Retinal pigment epithelial cell (primary cell): ENCODE data around the gene DHX58.
"Not testable (repeated sequence)": the region's sequence is repeated elsewhere in the genome, so short reads cannot be mapped to it uniquely, and the experiment has no call there.

Experiments
- DNase-seq: peaks from one replicate; pipeline ENCODE4 v3.0.0-alpha.2; 2010; ENCODE audit warnings: low read depth
- H3K4me3 ChIP-seq: 2 replicates; pipeline ENCODE4 v1.5.1; 2011; ENCODE audit warnings: mild to moderate bottlenecking, low read length, control low read depth, moderate library complexity
- CTCF ChIP-seq: conservative IDR thresholded peaks from 2 replicates; pipeline ENCODE4 v1.5.1; 2011; ENCODE audit warnings: low read depth, low read length, control low read depth, inconsistent platforms

Gene DHX58

DNA sequence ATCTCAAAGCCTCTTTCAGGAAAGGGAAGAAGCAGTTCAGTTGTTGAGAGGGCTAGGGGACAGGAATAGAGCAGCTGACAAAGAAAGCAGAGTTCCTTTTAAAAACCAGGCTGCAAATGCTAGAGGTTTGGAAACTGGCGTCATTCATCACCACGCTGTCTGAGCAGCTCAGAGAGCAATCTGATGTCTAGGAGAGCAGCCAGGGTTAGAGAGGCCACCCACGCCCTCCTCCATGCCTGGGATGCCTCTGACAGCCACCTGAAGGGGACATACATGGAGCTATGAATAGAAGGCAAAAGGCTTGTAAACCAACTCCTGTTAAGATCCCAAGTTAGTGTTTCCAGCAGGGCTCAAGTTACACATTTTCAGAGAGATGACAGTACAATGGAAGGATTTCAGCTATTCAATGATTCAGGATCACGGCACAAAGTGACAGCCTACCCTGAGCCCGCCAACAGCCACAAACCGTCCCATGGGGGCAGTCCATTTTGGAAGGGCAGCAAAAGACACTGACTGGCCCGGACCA lies 29.9 kb upstream of the DHX58 start:
- H3K4me3 ChIP-seq, result no peak overlapping the region
- no peak for DNase-seq
- no peak for TF ChIP-seq CTCF

DNA sequence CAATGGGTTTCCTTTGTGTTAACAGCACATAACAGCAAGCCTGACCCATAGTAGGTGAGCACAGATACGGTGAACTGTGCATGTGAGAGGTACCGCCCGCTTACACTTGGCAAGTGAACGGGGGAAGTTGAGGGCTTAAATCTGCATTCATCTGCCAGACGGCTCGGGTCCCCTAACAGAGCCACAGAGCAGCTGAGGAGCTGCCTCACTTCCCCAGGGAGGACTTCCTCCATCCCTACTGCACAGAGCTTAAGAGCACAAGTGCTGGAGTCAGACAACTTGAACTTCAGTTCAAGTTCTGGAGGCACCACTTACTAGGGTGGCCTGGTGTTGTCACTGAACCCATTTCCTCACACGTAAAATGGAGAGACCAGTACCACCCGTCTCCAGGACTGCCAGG lies 28.9 kb upstream of the DHX58 start:
- no peak for DNase-seq
- H3K4me3 ChIP-seq, result no peak overlapping the region
- no peak for TF ChIP-seq CTCF

DNA sequence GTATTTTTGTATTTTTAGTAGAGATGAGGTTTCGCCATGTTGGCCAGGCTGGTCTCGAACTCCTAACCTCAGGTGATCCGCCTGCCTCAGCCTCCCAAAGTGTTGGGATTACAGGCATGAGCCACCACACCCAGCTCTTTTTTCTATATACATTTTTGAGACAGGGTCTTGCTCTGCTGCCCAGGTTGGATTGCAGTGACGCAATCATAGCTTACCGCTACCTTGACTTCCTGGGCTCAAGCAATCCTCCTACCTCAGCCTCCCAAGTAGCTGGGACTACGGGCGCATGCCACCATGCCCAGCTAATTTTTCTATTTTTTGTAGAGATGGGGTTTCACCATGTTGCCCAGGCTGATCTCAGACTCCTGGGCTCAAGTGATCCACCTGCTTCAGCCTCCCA lies 28.2 kb upstream of the DHX58 start:
- DNase-seq, H3K4me3 ChIP-seq: not testable (repeated sequence)

DNA sequence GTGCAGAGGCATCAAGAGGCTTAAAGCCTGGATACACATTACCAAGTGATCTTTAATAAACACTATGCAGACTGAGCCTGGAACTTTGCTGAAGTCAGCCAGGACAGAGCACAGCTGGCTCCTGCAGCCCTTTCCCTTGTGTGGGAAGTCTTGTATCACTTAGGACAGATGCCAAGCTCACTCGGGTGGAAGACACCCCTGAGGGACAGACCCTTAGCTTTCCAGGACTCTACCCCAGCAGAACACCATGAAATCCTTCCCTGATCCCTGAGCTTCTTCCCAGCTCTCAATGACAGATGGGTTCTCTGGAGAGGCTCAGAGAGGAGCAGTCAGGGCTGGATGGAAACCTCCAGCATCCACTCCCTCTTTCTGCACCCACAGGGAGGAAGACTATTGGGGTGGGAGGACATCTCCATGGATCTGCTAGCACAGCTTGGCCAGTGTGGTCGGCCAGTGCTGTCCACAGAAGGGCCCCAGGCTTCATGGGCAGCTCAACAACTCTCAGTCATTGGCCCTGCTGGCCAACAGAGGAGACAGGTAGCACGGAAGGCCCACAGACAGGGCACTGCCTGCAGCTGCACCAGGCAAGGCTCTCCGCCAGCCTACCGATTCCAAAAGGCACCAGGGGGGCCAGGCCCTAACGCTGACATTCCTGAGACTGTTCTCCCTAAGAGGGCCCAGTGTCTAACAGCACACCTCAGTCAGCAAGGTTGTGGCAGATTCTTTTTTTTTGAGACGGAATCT lies 26.4 kb upstream of the DHX58 start:
- no peak for TF ChIP-seq CTCF
- no peak overlapping the region for H3K4me3 ChIP-seq
- DNase-seq, result no peak

DNA sequence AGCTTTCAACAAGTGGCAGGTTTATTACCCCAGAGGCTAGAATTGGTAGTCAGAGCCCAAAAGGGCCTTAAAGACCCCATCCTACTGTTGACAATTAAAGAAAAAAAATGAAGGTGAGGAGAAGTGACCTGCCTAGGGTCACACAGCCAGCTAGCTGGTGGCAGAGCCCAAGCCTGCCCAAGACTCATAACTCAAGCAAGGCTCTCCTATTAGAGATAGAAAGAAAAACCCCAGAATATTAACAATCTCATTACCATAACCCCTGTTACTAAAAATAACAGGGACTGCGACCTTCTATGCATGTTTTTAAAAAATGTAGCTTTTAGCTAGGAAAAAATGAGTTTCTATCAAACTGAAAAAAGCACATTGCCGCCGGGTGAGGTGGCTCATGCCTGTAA lies 24.1 kb upstream of the DHX58 start:
- TF ChIP-seq CTCF, result no peak
- no peak for DNase-seq
- no peak overlapping the region for H3K4me3 ChIP-seq

DNA sequence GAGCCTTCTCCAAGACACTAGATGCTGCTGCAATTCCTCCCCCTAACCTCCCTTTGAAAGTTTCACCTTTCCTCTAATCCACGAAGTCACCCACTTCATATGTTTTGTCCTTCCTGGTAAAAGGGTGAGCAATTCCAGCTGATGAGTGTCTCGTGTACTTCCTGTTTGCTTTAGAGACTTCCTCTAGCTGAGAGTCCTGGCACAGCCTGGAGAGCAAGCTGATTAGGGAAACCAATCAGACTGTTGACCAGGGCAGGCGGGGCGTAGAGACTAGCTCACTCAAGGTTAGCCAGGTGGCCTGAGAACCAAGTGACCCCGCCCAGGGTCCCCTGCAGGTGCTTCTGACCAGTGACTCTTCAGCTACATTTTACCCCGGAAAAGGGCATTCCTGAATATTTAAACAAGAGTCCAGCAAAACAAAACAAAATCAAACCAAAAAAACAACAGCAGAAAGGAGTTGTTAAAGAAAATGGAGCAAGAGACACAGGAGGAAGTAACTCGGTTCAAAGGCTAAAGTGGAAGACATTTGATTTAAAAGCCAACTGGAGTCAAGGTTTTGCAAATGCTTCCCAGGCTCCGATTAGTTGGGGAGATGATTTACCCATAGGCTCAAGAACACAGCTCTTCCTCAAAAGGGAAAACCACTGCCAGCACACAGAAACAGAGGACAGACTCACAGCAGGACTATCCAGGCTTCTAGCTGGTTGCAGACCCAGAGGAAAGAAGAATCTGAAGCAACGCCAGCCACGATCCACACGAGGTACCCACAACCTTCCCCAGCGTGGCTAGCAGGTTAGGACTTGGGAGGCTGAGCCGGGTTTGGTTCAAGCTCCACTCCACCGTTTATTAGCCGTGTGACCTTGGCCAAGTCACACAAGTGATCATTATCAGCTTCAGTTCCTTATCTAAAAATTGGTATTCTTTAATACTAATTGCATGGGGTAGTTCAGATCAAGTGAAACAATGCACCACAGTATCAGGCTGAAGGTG lies 23.4 kb upstream of the DHX58 start:
- no peak overlapping the region for H3K4me3 ChIP-seq
- TF ChIP-seq CTCF, result no peak
- DNase-seq, result peak; percentile 73

GRCh38 chr17:42135151-42135550 lies 22.6 kb upstream of the DHX58 start:
- no peak for TF ChIP-seq CTCF
- H3K4me3 ChIP-seq, result no peak overlapping the region

More at GRCh38 chr17:42135151-42135550, 22.6 kb upstream of the DHX58 start:
- DNase-seq, result no peak
